HT1080 (cell line): ENCODE data around the gene ILK. TPM values are rescaled to one million over a fixed set of nuclear protein-coding genes. Genes with fewer than 3 reads are reported as not detected.
A peak's percentile ranks its signal among the peaks of the same experiment; 100 is the strongest.

Source experiments
- DNase-seq: peaks from one replicate; pipeline ENCODE4 v3.0.0-alpha.2; 2015; ENCODE audit warnings: low read depth
- total RNA-seq: library from RNA; depleted of rRNA; stranded (reverse); fragments of >200 nt; shearing (Covaris generic); gene quantifications from 2 replicates; pipeline ENCODE4 v1.2.3, GENCODE V29; 2014

The ILK gene
- total RNA-seq, 1 experiment from 2014 or later, result 149 TPM

GRCh38 chr11:6572215-6572614, 31.4 kb upstream of the ILK start:
- peak; percentile 42 for DNase-seq

GRCh38 chr11:6574816-6575715, 28.5 kb upstream of the ILK start:
- DNase-seq, result no peak

- DNase-seq, result peak; percentile 17
Measured at GRCh38 chr11:6576471-6577373, 26.9 kb upstream of the ILK start.

GRCh38 chr11:6578134-6578533, 25.4 kb upstream of the ILK start:
- no peak for DNase-seq

- DNase-seq, result no peak
Measured at GRCh38 chr11:6579681-6580080, 23.9 kb upstream of the ILK start.

GRCh38 chr11:6583584-6583983, 20.0 kb upstream of the ILK start:
- no peak for DNase-seq

GRCh38 chr11:6584528-6584927, 19.0 kb upstream of the ILK start:
- no peak for DNase-seq

GRCh38 chr11:6586434-6587359, 16.9 kb upstream of the ILK start:
- DNase-seq, result no peak

GRCh38 chr11:6587360-6587953, 16.1 kb upstream of the ILK start:
- no peak for DNase-seq

GRCh38 chr11:6588018-6588417, 15.6 kb upstream of the ILK start:
- DNase-seq, result no peak

- no peak for DNase-seq
Measured at GRCh38 chr11:6594142-6594768, 9.3 kb upstream of the ILK start.

GRCh38 chr11:6596239-6596877, 7.2 kb upstream of the ILK start:
- no peak for DNase-seq

- no peak for DNase-seq
Measured at GRCh38 chr11:6598555-6598954, 5.0 kb upstream of the ILK start.

- DNase-seq, result no peak
Measured at GRCh38 chr11:6599449-6599848, 4.1 kb upstream of the ILK start.

GRCh38 chr11:6599881-6600390, 3.6 kb upstream of the ILK start:
- no peak for DNase-seq

- no peak for DNase-seq
Measured at GRCh38 chr11:6601041-6601461, 2.5 kb upstream of the ILK start.

- DNase-seq, result no peak
Measured at GRCh38 chr11:6602096-6602940, 1.3 kb upstream of the ILK start.

GRCh38 chr11:6604081-6604626, 580 bp downstream of the ILK start:
- DNase-seq, result peak; percentile 61
